Measurements from ENCODE around the gene HSF4.

Gene HSF4

DNA sequence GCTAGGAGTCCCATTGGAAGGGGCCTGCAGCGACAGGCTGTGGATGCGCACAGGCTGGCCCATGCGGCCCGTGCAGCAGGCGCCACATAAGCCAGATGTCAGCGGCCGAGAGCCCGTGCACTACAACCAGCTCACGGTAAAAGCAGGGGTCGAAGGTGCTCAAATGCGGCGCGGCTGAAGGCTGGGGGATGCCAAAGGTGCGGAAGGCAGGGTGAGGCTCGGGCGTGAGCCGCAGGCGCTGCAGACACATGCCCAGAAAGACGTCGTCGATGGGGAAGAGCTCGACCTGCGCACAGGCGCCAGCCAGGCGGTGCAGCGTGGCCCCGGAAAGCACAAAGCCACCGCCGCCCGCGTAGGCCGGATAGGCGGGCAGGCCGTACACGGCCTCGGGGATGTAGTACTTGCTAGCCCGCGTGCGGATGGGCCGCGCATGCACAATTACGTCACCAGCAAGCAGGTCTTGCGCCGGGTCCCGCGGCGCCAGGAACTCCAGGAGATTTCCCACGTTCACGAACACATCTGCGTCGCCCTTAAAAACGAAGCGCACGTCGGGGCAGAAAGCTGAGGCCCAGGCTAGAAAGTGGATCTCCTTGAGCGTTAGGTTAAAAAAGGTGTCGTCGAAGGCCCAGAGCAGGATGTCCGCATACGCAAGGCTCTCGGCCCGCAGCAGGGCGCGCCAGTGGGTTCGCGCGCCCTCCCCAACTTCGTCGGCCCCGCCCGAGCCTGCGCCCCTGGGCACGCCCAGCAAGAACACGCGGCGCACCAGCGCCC, 15.1 kb upstream of the HSF4 start:
- DNase-seq (ENCODE audit: extremely low read depth in 1 of 2, low read depth in 1 of 2), result no peak

GRCh38 chr16:67150047-67150832, 14.3 kb upstream of the HSF4 start:
- no peak for DNase-seq (ENCODE audit: extremely low read depth in 1 of 2, low read depth in 1 of 2)

- no peak for DNase-seq (ENCODE audit: extremely low read depth in 1 of 2, low read depth in 1 of 2)
Measured at GRCh38 chr16:67150833-67151396, 13.6 kb upstream of the HSF4 start, which contains the start of gene B3GNT9. B3GNT9 (minus strand) TSS chr16:67150998; CDS start chr16:67150485, 513 bp downstream.

GRCh38 chr16:67151431-67152097, 13.0 kb upstream of the HSF4 start:
- DNase-seq (ENCODE audit: extremely low read depth in 1 of 2, low read depth in 1 of 2), result no peak

DNA sequence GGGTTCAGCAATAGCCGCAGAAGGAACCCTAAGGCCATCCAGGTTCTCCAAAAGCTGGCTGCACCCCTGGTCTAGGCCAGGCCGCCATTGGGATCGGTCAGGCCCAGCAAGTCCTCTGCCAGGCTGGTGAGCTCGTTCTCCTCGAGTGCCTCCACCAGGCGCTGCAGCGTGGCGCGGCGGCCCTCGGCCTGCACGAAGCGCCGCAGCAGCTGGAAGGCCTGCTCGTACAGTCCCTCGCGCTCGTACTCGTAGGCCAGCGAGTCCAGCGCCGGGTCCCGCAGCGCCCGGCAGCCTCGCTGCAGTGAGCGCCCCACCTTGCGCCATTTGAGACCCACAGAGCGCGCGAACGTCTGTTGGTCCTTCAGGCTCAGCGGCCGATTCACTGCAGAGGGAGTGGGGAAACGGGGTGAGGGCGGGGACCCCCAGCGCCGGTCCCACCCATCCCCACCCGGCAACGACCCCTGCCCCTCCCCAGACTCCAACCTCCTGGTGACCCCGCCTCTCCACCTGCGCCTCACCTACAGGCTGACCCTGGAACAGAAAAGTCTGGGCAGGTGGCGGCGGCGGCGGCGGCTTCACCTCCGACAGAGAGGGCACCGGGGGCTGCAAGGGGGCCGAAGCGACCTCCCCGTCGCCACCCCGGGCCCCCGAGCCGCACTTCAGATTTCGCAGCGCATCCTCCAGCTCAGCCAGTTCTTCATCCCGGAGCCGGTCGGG, 9.8 kb upstream of the HSF4 start:
- no peak for DNase-seq (ENCODE audit: extremely low read depth in 1 of 2, low read depth in 1 of 2)

DNA sequence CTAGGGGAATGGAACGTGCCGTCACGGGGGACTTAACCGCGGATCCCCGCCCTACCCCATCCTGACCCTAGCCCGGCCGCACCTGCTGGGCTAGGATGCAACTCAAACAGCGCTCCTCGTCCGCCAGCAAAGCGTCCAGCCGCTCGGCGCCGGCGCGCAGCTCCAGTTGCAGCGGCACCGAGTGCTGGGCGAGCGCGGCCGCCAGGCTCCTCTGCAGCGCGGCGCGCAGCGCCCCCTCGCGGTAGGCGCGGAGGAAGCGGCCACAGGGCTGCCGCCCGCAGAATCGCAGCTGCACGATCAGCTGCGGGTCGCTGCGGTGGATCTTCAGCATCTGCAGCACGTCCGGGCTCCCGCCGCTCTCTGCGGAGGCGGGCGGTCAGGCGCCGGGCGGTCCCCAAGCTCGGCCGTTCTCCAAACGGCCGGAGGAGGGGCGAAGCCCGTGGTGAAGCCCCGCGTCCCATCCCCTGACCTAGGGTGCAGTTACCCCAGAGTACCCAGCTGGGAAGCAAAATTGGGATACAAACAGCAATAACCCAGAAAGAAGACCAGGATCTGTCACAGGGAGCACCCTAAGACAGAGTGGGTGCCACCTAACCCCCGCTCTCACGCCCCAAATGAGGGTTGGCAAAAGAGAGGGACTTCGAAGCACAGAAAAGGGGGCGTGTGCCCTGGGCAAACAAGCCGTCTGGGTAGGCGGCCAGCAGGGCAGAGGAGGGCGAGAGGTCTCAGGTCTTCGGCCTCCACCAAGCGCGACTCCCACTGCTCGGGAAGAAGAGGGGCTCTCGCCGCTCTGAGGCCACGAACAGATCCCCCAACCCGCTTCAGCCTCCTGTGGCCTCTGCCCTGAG, 9.0 kb upstream of the HSF4 start:
- peak; percentile 58 to 61 for DNase-seq (ENCODE audit: extremely low read depth in 1 of 2, low read depth in 1 of 2)

- no peak for DNase-seq (ENCODE audit: extremely low read depth in 1 of 2, low read depth in 1 of 2)
Measured at GRCh38 chr16:67156143-67156844, 8.3 kb upstream of the HSF4 start.

GRCh38 chr16:67157106-67157748, 7.3 kb upstream of the HSF4 start:
- DNase-seq (ENCODE audit: extremely low read depth in 1 of 2, low read depth in 1 of 2), result no peak

DNA sequence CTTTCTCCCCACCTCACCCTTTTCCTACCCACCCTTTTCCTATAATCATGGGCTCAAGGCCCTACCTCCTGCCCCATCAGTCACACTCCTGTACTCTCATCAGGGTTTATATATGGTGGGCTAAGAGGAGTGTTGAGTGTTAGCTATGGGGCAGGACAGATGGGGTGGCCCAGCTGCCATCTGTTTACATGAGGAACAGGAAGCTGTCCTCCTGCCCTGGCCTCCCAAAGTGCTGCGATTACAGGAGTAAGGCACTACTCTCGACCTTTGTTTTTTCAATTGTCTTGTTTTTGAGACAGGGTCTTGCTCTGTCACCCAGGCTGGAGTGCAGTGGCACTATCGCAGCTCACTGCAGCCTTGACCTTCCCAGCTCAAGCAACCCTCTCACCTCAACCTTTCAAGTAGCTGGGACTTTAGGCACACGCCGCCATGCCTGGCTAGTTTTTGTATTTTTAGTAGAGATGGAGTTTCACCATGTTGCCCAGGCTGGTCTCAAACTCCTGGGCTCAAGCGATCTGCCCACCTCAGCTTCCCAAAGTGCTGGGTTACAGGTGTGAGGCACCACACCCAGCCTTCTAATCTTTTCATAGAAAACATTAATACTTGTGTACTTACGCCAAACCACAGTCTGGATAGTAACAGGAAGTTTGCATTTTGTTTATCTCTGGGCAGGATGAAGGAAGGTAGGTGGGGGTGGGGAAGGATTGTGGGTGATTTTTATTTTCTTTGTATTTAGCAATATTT, 6.5 kb upstream of the HSF4 start:
- no peak for DNase-seq (ENCODE audit: extremely low read depth in 1 of 2, low read depth in 1 of 2)

DNA sequence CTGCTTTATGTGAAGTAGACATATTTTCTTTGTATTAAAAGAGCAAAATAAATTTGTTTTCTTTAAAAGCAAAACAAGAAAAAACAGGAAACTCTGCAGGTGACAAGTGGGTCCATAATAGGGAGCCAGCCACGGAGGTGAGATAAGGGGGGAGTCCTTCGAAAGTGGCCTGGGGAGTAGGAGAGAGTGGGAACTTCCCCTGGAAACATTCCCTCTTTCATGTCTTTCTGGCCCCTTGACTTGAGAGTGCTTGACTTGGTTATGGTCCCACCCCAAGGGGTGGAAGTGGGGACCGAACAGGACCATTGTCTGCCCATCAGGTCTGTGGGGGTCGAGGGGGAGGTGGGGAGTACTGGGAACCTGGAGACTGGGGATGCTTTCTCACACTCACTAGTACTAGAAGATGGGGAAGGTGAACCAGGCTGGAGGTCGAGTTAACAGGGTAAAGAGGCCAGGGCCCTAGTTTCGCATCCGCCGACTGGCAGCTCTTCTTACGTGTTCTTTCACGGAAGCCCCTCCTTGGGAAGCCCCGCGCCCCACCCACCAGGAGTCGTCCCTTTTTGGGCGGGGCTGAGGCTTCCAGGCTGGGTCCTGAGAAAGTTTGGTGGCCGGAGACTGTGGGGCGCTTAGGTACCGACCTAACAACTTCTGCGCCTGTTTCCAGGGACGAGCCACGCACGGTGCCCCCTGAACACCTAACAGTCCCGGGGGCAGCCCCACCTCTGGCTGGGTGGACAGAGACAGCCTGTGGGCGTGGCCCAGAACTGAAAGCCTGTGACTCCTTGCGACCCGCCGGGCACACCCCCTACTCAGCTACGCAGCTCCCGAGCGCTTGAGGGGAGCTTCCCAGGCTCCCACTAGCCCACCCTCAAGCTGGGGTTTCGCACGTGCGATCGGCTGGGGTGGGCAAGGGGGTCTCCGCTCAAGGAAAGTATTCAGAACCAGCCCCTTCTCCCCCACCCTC, 5.6 kb upstream of the HSF4 start:
- DNase-seq (ENCODE audit: extremely low read depth in 1 of 2, low read depth in 1 of 2), result peak; percentile 61 to 83

- no peak for DNase-seq (ENCODE audit: extremely low read depth in 1 of 2, low read depth in 1 of 2)
Measured at GRCh38 chr16:67161595-67162058, 2.9 kb upstream of the HSF4 start.

DNA sequence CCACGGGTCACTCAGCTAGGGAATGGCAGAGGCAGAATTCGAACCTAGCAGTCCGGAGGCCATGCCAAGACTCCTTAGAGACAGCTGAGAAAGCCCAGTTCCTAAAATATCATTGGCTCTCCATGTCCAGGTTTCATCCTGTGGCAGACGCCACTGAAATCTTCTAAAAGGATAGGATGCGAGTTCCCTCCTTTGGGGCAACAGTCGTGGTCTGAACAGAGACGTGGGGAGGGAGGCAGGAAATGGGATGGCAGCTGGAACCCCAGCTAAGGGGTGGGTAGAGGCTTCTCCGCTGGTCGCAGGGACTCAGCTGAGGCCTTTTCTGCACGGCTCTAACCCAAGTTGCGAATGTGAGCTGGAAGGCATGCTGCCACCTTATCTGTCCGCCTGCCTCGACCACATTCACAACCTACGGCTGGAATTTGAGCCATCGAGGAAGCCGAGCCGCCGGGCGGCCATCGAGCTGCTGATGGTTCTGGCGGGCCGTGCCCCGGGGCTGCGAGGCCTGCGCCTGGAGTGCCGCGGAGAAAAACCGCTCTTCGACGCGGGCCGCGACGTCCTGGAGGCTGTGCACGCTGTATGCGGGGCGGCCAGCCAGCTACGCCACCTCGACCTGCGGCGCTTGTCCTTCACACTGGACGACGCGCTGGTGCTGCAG, 1.9 kb upstream of the HSF4 start:
- DNase-seq (ENCODE audit: extremely low read depth in 1 of 2, low read depth in 1 of 2), result no peak

- no peak for DNase-seq (ENCODE audit: extremely low read depth in 1 of 2, low read depth in 1 of 2)
Measured at GRCh38 chr16:67163164-67163998, 1.2 kb upstream of the HSF4 start.

DNA sequence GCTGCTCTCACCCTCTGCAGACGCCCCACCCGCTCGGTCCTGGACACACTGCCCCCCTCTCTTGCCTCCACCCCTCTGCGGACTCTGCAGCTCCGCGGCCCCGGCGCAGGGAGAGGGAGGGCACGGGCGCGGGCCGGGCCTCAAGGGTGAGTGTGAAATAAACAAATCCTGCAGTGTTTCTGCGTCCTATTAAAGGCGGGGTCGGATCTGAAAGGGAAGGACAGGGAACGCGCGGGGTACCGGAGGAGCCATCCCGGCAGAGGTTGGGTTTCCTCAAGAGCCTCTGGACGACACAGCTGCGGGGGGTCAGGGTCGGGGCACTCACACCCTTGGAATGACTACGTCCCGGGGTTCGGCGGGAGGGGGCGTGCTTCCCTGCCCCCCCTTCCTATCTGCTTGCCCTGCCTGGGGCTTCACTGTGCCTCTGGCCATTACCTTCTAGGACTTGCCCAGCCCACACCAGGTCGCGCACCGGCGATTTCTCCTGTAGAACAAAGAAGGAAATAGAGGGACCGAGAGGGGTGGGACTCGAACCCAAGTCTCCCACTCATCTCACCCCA, 466 bp upstream of the HSF4 start:
- DNase-seq (ENCODE audit: extremely low read depth in 1 of 2, low read depth in 1 of 2), result no peak
